ENCODE measurements around the gene MTHFD1L. TPM values are rescaled to one million over a fixed set of nuclear protein-coding genes. Genes with fewer than 3 reads are reported as not detected.

MTHFD1L gene
- polyA plus RNA-seq, 4 donors = 12.1 to 20.4 (median 16.4) TPM

DNA sequence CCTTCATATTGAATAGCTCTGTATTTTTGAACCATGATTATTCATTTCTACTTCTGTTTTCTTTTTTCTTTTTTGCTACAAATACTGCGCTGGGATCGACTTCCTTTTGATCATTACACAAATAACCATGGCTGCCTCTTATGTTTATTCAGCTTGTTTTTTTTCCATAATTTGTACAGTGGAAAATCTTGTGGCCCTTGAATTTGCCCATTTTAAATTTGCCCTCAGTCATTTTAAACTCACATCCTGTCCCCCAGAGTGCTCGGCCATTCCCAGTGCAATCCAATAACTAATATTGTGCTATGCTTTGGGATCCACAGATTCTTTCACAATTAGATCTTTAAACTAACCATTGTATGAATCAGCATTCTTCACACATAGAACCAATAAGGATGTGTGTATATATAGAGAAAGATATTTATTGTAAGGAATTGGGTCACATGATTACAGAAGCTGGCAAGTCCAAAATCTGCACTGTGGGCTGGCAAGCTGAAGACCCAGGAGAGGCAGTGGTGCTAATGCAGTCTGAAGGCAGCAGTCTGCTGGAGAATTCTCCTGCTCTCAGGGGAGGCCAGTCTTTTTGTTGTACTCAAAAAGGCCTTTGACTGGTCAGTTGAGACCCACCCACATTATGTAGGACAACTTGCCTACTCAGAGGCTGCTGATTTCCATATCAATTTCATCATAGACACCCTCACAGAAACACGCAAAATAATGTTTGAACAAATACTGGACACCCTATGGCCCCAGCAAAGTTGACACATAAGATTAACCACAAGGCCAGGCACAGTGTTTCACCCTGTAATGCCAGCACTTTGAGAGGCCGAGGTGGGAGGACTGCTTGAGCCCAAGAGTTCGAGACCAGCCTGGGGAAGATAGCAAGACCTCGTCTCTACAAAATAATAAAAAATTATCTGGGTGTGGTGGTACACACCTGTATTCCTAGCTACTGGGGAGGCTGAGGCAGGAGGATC lies 147.1 kb downstream of the MTHFD1L start:
- no peak for DNase-seq (ENCODE audit: low read depth in 4 of 4, low spot score in 3 of 4)

- DNase-seq (ENCODE audit: low read depth in 4 of 4, low spot score in 3 of 4) = peak; percentile 59 to 69 (median 66)
These were observed 149.1 kb downstream of the MTHFD1L start for GRCh38 chr6:151014404-151015100.

DNA sequence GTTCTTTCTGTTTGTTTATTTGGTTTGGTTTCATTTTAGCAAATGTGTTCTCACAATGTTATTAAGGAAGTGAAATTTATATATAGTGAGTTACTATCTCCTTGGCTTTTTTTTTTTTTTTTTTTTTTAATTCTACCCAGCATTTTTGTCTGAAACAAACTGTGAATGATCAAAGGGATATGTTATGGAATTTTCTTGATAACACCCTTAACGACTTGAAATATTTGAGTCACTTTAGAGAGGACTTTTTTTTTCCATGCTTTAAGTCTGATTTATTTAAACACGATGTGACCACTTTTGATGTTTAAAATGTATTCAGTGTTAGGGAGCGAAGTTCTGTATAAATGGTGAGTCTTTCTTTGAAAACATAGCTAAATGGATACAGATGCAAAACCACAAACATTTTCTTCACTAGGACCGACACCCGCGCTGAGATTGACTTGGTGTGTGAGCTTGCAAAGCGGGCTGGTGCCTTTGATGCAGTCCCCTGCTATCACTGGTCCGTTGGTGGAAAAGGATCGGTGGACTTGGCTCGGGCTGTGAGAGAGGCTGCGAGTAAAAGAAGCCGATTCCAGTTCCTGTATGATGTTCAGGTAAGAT lies 149.7 kb downstream of the MTHFD1L start:
- DNase-seq (ENCODE audit: low read depth in 4 of 4, low spot score in 3 of 4) = no peak

DNA sequence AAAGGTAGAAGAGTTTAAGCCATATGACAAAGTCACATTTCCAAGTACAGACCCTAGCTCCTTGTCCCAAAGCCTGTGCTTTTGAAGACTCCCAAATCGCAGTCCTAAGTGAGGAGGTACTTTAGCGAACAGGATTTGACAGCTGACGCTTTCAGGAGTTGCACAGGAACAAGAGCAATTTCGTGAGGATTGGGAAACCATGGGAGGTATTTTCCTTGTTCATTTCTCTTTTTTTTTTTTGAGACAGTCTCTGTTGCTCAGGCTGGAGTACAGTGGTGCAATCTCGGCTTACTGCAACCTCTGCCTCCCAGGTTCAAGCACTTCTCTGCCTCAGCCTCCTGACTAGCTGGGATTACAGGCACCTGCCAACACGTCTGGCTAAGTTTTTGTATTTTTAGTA lies 150.6 kb downstream of the MTHFD1L start:
- DNase-seq (ENCODE audit: low read depth in 4 of 4, low spot score in 3 of 4) = no peak

- no peak for DNase-seq (ENCODE audit: low read depth in 4 of 4, low spot score in 3 of 4)
These were observed 152.5 kb downstream of the MTHFD1L start for GRCh38 chr6:151018046-151018445.

DNA sequence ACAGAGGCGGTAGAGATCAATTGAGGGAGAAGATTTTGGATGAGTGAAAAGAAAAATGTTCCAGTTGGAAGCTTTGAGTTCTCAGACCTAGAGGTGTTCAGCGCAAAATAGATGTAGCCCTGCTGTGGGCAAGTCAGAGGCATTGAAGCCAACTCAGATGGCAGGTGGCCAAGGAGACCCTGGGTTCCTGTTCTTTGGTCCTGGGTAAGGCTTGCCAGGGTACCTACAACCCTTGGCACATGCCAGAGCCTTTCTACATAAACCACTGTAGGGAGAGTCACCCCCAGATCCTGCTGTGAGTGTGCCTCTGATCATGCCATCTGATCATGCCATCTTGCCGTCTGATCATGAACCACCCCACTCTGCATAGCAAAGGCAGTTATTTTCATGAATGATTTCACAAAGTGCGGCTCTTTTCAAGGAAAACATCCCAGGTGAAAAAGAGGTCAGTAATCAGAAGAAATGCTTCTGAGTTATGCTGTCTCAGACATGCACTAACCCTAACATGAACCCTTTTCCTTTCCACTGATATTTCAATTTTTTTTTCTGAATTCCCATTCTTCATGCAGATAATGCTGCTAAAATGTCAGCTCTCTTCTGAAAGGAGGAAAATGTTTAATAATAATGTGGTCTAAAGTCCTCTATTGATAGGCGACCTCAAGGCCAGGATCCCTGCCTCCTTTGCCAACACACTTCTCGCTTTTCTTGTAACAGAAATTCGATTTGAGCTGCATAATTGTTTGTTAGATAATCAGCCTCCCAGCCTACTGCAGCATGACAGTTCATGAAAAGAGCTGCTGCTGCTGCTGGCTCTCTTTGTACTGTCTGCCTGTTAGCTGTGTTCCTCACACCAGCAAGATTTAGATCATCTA lies 153.6 kb downstream of the MTHFD1L start:
- DNase-seq (ENCODE audit: low read depth in 4 of 4, low spot score in 3 of 4) = no peak

GRCh38 chr6:151021896-151022295 lies 156.4 kb downstream of the MTHFD1L start:
- no peak for DNase-seq (ENCODE audit: low read depth in 4 of 4, low spot score in 3 of 4)

- DNase-seq (ENCODE audit: low read depth in 4 of 4, low spot score in 3 of 4) = no peak
These were observed 157.0 kb downstream of the MTHFD1L start for GRCh38 chr6:151022492-151022891.

GRCh38 chr6:151023342-151023741 lies 157.8 kb downstream of the MTHFD1L start:
- DNase-seq (ENCODE audit: low read depth in 4 of 4, low spot score in 3 of 4) = no peak

- DNase-seq (ENCODE audit: low read depth in 4 of 4, low spot score in 3 of 4) = no peak
These were observed 159.1 kb downstream of the MTHFD1L start for GRCh38 chr6:151024597-151024996.

DNA sequence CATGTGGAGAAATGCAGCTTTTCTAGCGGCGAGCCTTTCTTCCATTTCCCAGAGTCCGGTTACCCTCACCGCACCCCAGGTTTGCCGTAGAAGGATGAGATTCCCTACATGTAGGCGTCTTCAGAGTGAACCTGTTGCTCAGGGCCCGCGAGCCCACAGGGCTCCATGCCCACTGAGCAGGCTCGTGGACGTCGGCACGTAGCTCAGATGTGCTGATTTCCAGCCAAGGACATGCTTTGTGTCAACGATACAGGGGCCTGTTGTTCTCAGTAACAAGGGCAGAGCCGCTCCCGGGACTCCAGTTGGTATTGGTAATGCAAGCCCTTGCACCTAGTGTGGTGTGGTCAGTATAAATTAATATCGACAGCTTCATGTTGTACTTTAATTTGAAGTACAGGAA lies 159.6 kb downstream of the MTHFD1L start:
- no peak for DNase-seq (ENCODE audit: low read depth in 4 of 4, low spot score in 3 of 4)

- DNase-seq (ENCODE audit: low read depth in 4 of 4, low spot score in 3 of 4) = no peak
These were observed 160.7 kb downstream of the MTHFD1L start for GRCh38 chr6:151026041-151026663.

DNA sequence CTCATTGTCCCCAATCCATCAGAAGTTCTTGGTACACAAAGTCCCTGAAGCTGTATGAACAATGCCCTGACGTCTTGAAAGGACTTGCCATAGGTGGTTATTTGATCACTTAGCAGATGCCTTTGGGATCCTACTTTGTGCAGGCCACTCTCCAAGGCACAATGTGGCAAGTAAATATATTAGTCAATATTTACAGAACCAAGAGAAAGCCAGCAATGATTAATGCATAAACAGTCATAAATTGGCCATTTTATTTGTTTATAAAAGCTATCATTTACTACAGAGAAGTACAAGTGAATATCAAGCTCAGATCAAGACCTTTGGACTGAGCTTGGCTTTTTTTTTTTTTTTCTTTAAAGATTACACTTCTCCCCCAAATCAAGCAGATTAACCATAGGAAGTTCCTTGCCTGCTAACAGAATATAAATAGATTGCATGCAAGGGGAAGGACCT lies 161.8 kb downstream of the MTHFD1L start:
- DNase-seq (ENCODE audit: low read depth in 4 of 4, low spot score in 3 of 4) = no peak

DNA sequence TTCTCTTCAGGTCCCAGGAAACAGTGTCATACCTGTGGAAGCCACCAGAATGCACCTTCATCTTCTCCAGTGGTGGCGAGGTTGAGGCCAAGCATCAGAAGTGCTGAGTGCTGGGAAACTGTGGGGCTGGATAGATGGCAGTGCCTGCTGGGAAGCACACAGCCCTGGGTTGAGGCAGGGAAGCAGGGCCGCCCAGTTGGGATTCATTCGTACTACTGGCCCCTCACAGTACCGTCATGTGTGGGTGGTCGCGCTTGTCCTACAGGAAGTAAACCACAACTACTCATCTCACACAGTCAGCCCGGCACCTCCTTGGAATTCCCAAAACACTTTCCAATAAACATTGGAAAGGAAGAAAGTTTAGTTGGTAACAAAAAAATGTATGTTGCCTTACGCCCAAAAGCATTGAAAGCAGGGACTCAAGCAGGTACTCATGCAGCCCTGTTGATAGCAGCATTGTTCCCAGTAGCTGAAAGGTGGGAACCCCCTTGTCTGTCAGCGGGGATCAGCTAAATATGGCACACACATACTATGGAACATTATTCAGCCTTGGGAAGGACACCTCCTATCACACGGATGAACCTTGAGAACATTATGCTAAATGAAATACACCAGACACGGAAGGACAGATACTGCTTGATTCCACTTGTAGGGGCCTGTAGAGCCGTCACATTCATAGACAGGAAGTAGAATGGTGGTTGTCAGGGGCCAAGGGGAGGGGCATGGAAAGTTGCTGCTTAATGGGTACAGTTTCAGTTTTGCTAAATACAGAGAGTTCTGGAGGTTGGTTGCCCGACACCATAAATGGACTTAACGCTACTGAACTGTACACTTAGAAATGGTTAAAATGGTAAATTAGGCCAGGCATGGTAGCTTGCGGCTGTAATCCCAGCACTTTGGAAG lies 162.7 kb downstream of the MTHFD1L start:
- no peak for DNase-seq (ENCODE audit: low read depth in 4 of 4, low spot score in 3 of 4)

DNA sequence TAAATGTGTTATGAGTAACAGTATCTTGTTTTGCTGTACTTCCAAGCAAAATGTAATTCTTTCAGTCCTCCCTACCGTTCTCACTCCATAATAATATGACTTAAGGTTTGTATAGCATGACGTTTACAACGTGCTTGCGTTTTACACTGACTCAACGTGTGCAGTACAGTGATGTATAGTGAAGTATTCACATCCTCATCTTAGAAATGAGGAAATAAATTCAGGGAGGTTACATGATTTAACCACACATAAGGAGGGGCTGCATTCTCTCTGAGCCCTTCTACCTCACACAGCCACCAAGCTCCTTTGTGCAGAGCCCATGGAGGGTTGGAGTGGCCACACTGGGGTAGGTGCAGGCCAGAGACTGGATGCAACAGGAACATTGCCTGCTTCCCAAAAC lies 164.5 kb downstream of the MTHFD1L start:
- no peak for DNase-seq (ENCODE audit: low read depth in 4 of 4, low spot score in 3 of 4)

DNA sequence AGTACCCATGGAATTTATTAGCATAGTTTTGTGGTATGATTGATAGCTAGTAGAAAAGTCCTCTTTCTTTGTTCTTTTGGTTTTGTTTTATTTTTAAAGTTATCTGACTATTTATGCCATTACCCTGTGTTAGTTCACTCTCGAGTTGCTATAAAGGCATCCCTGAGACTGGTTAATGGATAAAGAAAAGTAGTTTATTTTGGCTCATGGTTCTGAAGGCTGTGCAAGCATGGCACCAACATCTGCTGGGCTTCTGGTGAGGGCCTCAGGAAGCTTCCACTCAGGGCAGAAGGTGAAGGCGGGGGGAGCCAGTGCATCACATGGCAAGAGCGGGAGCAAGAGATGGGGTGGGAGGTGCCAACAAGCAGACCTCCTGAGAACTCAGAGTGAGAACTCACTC lies 166.5 kb downstream of the MTHFD1L start:
- DNase-seq (ENCODE audit: low read depth in 4 of 4, low spot score in 3 of 4) = no peak

- DNase-seq (ENCODE audit: low read depth in 4 of 4, low spot score in 3 of 4) = no peak
These were observed 169.6 kb downstream of the MTHFD1L start for GRCh38 chr6:151034825-151035781.

Measured in left renal pelvis (tissue), 4 donors.